Measurements from ENCODE around the gene ABCB8.

ABCB8 gene

DNA sequence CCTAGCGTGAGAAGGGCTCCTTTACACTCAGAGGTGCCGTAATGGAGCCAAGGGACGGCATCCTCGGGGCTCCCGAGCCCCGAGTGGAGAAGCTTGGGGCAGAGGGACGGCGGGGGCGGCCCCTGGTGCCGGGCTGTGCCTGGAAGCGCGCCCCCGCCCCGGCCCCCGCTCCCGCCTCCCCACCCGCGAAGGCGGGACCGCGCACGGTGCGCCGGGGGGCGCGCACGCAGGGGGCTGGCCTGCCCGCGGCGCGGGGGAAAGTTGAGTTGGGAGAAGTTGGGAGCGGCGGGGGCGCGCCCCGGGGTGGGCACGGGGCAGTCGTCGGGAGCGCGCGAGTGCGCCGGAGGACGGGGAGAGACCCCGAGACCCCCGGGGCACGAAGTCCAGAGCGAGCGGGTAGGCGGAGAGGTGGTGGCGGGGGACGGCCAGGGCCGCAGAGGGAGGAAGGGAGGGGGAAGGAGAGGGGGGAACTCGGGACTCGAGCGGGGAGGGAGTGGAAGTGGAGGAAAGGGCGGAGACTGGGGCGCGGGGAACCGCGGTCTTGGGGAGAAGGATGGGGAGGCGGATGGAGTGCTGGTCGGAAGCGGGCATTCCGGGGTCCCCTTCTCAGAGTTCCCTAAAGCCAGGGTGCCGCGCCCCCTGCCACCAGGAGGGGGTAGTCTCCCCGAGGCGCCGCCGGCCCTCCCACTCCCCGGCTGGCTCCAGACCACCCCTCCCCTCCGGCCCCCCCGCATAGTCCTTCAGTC, 31.3 kb downstream of the ABCB8 start, which contains the start of gene SLC4A2:
Gene SLC4A2 (plus strand): TSS at position 223 of the 746 bp plus-strand sequence. CDS start 2,399 bp downstream, outside the sequence.
- DNase-seq, result peak; percentile 58

DNA sequence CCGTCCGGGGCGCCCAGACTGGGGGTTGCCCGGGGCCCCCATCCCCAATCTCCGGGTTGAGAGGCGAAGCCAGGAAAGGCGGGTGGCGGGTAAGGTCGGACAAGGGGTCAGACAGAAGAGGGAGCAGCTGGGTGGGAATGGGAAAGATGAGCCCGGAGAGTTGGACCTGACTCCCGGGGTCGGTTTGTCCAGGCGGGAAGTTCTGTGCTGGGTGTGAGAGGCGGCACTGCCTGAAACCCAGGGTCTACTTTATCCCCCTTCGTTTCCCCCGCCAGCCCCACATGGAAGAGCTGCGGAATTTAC, 31.8 kb downstream of the ABCB8 start:
- no peak for DNase-seq

DNA sequence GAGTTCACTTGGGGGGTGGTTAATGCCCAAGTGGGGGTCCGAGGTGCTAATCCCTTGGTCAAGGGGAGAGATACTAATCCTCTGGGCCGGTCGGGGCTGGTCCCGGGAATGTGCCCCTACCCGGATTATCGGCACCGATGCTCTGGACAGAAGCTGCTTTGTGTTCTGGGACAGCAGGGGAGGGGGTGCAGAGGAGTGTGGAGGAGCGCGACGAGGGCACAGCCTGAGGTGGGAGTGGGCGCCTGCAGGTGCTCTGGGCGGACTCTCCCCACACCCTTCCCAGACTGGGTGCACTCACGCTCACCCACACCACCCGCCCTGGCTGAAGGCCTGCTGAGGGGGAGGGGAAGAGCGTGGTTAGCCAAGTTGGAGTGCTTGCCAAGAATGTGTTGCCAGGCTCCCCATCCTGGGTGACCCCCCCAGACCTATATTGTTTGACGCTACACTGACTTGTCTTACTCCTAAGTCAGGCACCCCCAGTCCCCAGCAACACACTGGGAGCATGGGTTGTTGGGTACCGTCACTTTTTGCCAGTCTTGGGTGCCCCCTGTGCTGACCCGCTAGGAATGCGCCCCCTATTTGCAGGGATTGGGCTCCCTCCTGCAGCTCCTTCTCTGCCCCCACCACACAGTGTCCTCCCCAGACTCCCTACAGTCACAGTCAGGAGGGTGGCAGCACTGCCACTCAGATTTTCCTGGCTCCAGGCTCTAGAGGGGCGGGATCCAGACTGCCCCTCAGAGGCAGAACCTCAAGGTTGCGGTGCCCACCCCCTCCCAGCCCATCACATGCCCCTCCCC, 32.4 kb downstream of the ABCB8 start:
- no peak for DNase-seq

DNA sequence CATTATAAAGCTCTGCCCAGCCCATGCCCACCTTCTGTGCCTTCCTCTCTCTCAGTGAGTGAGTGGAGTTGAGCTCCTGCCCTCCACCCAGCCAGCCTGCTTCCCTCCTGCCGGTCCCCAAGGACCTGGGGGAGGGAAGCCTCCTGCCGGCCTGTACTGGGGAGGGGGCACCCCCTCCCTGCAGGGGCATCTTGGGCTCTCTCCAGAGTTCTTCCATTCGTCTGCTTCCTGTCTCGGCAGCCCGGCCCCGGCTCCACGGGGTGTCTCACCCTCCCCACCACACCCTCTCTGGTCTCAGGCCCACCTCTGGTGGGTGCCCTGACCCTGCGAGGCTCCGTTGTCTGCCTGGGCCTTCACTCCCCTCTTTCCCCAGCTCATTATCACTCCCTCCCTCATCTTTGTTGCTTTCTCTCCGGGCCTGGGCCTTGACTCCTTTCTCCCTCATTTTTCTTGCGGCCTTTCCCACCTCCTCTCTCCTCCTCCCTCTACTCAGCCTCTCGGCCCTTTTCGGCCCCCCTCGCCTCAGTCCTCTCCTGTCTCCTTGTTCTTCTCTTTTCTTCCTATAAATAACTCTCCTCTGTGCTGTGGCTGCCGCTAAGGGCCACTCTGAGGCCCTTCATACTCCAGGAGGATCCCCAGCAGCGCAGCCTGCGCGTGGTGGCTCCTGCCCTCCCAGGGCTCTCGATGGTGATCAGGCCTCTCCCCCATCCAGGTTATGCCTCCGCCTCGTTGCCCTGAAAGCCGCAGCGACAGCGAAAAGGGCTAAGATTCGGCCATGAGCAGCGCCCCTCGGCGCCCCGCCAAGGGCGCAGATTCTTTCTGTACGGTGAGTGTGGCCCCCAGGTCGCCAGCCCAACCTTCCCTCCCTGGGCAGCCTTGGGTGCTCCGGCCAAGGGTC, 33.2 kb downstream of the ABCB8 start:
- no peak for DNase-seq

- no peak for DNase-seq
These were observed 33.8 kb downstream of the ABCB8 start for GRCh38 chr7:151062111-151062398.

DNA sequence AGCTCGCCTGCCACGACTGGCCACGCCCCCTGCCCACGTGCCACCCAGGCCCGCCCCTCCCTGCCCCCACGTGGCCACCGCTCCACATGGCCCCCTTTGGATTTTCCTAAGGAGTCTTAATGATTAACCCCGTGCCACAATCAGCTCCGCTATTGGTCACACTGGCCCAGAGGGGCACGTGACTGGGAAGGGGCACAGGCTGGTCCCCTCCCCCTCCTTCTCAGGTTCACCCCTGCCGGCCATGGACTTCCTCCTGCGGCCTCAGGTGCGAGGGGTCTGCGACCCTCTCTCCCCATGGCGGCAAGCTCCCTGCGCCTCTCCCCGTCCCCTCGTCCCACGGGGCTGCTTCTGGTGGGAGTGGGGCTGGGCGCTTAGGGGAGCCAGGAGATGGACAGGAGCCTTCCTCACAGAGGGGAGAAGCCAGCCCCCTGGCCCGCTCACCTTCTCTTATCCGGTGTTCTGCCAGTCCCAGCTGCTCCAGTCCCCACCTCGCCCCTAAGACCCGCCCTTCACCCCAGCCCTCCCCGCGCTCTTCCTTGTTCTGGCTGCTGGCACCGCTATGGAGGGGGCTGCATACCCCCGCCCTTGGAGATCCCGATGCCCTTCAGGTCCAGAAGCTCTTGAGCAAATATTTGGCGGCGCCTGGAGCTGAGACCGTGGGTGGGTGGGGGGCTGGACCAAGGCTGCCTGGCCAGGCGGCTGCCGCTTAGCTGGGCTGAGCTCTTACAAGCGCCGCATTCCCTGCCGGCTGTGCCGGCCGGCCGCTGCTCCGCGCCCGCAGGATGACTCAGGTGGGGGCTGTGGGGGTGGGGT, 34.4 kb downstream of the ABCB8 start:
- DNase-seq, result no peak

DNA sequence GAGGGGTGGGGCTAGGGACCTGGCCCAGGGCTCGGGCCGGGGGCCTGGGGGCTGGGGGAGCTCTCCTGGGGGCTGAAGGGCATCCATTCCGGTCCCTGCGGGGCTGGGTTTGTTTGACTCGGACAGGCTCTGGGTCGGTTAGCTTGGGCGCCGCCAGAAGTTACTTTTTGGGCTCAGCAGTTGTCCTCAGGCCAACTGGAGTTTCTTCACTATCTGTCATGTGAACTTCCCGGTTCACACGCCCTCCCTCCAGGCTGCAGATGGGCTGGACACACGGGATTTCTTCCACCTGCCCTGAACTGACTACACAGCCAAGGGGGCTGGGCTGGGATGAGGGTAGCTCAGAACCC, 34.9 kb downstream of the ABCB8 start:
- no peak for DNase-seq

DNA sequence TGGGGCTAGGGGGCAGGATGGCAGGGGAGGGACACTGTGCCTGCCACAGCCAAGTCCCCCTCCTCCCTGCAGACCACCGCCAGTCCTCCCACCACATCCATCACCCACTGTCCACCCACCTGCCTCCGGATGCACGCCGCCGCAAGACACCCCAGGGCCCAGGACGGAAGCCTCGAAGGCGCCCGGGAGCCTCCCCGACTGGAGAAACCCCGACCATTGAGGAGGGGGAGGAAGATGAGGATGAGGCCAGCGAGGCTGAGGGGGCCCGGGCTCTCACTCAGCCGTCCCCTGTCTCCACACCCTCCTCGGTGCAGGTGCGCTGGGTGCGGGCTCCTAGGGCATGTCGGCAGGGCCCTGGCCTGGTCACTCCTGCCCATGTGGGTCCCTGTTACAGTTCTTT, 36.2 kb downstream of the ABCB8 start:
- DNase-seq, result no peak

- DNase-seq, result no peak
These were observed 36.7 kb downstream of the ABCB8 start for GRCh38 chr7:151064993-151065392.

DNA sequence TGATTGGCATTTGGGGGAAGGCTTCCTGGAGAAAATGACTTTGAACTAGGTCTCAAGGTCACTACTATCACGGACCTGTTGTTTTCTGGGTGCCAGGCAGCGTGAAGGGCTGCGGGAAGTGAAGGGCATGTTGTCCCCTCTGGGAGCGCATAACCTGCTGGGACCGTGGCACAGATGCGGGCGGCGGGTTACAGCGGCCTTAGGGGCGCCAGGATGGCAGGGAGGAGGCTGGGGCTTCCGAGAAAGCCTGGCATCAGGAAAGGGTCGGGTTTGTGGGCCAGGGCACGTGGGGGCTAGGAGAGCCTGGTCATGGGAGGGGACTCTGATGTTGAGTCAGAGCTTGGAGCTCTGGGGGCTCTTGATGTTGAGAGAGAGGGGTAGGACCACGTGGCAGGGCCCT, 37.3 kb downstream of the ABCB8 start:
- DNase-seq, result no peak

DNA sequence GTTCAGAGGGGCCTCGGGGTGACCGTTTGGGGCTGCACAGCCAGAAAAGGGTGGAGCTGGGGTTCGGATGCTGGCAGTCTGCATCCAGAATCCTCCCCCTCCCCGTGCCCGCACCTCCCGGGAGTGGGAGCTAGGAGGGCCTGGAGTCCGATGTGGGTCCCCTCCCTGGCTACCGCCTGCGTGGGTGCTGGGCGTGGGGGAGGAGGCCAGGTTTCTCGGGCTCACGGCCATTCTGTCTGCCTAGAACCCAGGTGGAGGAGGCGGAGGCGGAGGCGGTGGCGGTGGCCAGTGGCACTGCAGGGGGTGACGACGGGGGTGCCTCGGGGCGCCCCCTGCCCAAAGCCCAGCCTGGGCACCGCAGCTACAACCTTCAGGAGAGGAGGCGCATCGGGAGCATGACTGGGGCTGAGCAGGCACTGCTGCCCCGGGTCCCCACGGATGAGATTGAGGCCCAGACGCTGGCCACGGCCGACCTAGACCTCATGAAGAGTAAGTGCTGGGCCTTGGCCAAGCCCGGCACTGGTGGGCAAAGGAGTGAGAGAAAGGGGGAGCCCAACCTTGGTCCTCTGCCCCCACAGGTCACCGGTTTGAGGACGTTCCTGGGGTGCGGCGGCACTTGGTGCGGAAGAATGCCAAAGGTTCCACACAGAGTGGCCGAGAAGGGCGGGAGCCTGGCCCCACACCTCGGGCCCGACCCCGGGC, 38.2 kb downstream of the ABCB8 start:
- no peak for DNase-seq

DNA sequence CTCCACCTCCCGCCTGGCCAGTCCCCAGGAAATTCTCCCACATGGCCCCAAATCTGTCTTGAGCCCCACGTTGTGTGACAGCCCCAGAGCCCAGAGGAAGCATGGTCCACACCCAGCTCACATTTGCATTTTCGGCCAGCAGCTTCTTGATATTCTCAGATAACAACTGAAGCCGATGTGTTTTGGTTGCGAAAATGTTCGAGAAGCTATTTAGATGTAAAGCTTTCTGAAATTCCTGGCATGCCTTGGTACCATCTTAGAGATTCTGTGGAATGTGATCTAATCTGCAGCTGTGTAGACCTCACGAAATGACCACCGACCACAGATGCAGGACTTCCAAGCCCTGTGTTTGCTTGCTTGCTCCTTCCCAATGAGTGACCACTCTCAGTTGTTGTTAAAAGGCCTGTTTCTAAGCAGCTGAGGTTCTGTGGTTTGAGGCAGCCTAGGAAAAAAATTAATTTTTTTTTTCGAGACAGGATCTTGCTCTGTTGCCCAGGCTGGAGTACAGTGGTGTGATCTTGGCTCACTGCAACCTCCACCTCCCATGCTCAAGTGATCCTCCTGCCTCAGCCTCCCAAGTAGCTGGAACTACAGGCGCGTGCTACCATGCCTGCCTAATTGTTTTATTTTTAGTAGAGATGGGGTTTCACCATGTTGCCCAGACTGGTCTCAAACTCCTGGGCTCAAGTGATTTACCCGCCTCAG, 40.0 kb downstream of the ABCB8 start:
- no peak for DNase-seq

- no peak for DNase-seq
These were observed 41.8 kb downstream of the ABCB8 start for GRCh38 chr7:151069841-151070573.

GRCh38 chr7:151070574-151070960, 42.3 kb downstream of the ABCB8 start:
- DNase-seq, result no peak

- DNase-seq, result no peak
These were observed 43.0 kb downstream of the ABCB8 start for GRCh38 chr7:151071032-151071866.

GRCh38 chr7:151073990-151074389, 45.7 kb downstream of the ABCB8 start:
- DNase-seq, result no peak

DNA sequence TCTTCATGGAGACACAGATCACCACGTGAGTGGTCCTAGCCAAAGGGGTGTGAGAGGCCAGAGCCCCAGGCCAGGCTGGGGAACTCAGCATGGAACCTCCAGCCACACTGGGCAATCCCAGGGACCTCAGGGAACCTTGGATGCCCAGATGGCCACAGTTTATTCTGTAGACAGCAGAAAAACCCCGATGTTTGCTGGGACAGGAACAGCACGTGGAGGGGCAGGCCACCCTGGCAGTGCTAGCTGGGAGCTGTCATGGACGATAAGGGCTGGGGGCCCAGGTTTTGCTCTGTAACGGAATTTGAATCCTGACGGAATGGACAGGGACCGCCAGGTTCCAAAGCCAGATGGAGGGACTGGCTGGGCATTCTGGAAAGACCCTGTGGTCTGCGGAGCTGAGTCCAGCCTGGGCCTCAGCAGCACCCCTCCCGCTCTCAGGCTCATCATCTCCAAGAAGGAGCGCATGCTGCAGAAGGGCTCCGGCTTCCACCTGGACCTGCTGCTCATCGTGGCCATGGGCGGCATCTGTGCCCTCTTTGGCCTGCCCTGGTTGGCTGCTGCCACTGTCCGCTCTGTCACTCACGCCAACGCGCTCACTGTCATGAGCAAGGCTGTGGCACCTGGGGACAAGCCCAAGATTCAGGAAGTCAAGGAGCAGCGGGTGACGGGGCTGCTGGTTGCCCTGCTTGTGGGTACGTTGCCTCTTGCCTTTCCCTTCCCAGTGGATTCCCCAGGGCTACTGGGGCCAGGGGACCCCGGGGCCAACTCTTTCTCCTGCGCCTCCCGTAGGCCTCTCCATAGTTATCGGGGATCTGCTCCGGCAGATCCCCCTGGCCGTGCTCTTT, 46.8 kb downstream of the ABCB8 start:
- no peak for DNase-seq

GRCh38 chr7:151075662-151075971, 47.4 kb downstream of the ABCB8 start:
- DNase-seq, result no peak

DNA sequence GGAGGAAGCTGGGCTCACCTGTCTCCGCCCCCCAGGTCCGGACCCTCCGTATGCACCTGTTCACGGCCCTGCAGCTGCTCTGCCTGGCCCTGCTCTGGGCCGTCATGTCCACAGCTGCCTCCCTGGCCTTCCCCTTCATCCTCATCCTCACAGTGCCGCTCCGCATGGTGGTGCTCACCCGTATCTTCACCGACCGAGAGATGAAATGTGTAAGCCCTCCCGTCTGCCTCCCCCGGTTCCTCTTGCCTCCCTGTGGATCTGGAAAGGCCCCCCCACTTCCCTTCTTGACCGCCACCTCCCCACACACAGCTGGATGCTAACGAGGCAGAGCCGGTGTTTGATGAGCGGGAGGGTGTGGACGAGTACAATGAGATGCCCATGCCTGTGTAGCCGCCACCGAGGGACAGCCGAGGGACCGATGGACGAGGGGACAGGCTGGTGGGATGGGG, 47.8 kb downstream of the ABCB8 start:
- no peak for DNase-seq
